GM12875 (cell line): Measurements from ENCODE around the gene PNKD.

Source experiments
- H3K4me3 ChIP-seq: one replicate; pipeline ENCODE4 v1.5.1; 2011; ENCODE audit warnings: low read depth, low read length, control low read depth
- CTCF ChIP-seq: IDR thresholded peaks from 2 replicates; pipeline ENCODE4 v1.5.1; 2011; ENCODE audit warnings: low read depth, mild to moderate bottlenecking, control low read depth, inconsistent platforms, low read length, moderate library complexity, borderline replicate concordance; ENCODE audit not compliant: insufficient read depth

Gene PNKD

GRCh38 chr2:218371983-218372350 is 101.6 kb downstream of the PNKD start:
- no peak for TF ChIP-seq CTCF
- H3K4me3 ChIP-seq = no peak overlapping the region

- TF ChIP-seq CTCF = no peak
- no peak overlapping the region for H3K4me3 ChIP-seq
Measured at GRCh38 chr2:218374795-218375194, 104.5 kb downstream of the PNKD start.

- no peak for TF ChIP-seq CTCF
- H3K4me3 ChIP-seq = no peak overlapping the region
Measured at GRCh38 chr2:218375212-218375611, 104.9 kb downstream of the PNKD start.

- no peak for TF ChIP-seq CTCF
- H3K4me3 ChIP-seq = no peak overlapping the region
Measured at GRCh38 chr2:218378053-218378452, 107.7 kb downstream of the PNKD start.

GRCh38 chr2:218381916-218382366 is 111.6 kb downstream of the PNKD start, which contains the start of gene SLC11A1:
SLC11A1 (plus strand) TSS chr2:218382273; CDS start chr2:218382369, 96 bp downstream.
- H3K4me3 ChIP-seq = no peak within 1 kb of the TSS
- no peak for TF ChIP-seq CTCF

- TF ChIP-seq CTCF = no peak
- no peak overlapping the region for H3K4me3 ChIP-seq
Measured at GRCh38 chr2:218382785-218383184, 112.5 kb downstream of the PNKD start.

- H3K4me3 ChIP-seq = no peak overlapping the region
- no peak for TF ChIP-seq CTCF
Measured at GRCh38 chr2:218383892-218384519, 113.7 kb downstream of the PNKD start.
